Activated T-cell treated with anti-CD3 and anti-CD28 coated beads, Interleukin-2, amount 50 U/mL, for 72 hours (primary cell): ENCODE data around the gene FBXO2. TPM values are rescaled to one million over a fixed set of nuclear protein-coding genes. Genes with fewer than 3 reads are reported as not detected.

ENCODE experiments used
- ATAC-seq, 2 donors: fragments of 150-1000 bp; cut with Tn5 transposase; replicated peaks in 1 of 2; 2 replicates each; pipeline ENCODE4 v1.10.0; 2021; ENCODE audit warnings: moderate library complexity in 2 of 2, mild to moderate bottlenecking in 1 of 2
- DNase-seq, 2 donors: peaks; one replicate each; pipeline ENCODE4 v3.0.0; 2021 to 2022; ENCODE audit warnings: mixed read lengths in 1 of 2
- H3K27ac Mint-ChIP-seq: one replicate; pipeline ENCODE4 v1.8.0; 2022; ENCODE audit warnings: mild to moderate bottlenecking, moderate library complexity, mixed read lengths
- H3K27me3 Mint-ChIP-seq: one replicate; pipeline ENCODE4 v1.8.0; 2022; ENCODE audit warnings: low read depth, mixed read lengths
- H3K36me3 Mint-ChIP-seq, 2 donors: one replicate each; pipeline ENCODE4 v1.8.0; 2022; ENCODE audit warnings: mixed read lengths in 2 of 2, mild to moderate bottlenecking in 1 of 2; ENCODE audit not compliant: insufficient read depth in 2 of 2
- H3K4me1 Mint-ChIP-seq: one replicate; pipeline ENCODE4 v1.8.0; 2022; ENCODE audit warnings: low read depth, mixed read lengths
- H3K4me3 Mint-ChIP-seq, 2 donors: one replicate each; pipeline ENCODE4 v1.8.0; 2022; ENCODE audit warnings: mild to moderate bottlenecking in 2 of 2, mixed read lengths in 2 of 2, moderate library complexity in 2 of 2
- H3K9me3 Mint-ChIP-seq, 2 donors: one replicate each; pipeline ENCODE4 v1.8.0; 2022; ENCODE audit warnings: mixed read lengths in 2 of 2
- total RNA-seq, 2 donors: library from RNA; stranded (reverse); gene quantifications; one replicate each; pipeline ENCODE4 v1.2.3, GENCODE V29; 2022

Gene FBXO2
- total RNA-seq, 2 donors from 2014 or later: 1.9 to 3.9 TPM

- Mint-ChIP-seq H3K9me3 (no peaks in the 10 kb centered on the region), H3K27ac (no peak overlapping the region), H3K4me3 (no peak overlapping the region), H3K36me3 (no peaks in the 10 kb centered on the region), H3K4me1 (no peaks in the 10 kb centered on the region), H3K27me3 (no peaks in the 10 kb centered on the region)
- ATAC-seq (no peak), DNase-seq (no peak)
Observed at GRCh38 chr1:11602981-11603380, 51.2 kb downstream of the FBXO2 start.

DNA sequence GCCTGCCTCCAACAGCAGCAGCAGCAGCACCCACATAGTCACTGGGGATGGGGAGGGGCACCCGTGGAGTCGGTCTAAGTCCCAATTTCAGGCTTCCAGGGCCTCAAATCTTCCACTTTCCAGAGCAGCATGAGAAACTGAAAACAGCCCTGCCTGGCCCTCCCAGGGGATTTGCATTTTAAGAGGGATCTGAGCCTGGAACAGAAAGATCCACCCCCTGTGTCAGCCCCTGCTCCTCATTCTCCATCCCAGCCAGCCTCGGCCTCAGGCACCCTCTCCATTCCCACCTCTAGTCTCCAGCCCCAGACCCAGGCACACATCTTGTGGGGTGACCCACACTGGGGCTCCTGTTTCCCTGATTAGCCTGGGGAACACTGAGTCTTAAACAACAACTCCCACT lies 51.8 kb downstream of the FBXO2 start:
- no peaks in the 10 kb centered on the region for H3K9me3 Mint-ChIP-seq
- H3K4me3 Mint-ChIP-seq: no peak overlapping the region
- no peak for DNase-seq
- H3K4me1 Mint-ChIP-seq: no peaks in the 10 kb centered on the region
- H3K27me3 Mint-ChIP-seq: no peaks in the 10 kb centered on the region
- H3K27ac Mint-ChIP-seq: no peak overlapping the region
- no peak for ATAC-seq
- no peaks in the 10 kb centered on the region for H3K36me3 Mint-ChIP-seq

DNA sequence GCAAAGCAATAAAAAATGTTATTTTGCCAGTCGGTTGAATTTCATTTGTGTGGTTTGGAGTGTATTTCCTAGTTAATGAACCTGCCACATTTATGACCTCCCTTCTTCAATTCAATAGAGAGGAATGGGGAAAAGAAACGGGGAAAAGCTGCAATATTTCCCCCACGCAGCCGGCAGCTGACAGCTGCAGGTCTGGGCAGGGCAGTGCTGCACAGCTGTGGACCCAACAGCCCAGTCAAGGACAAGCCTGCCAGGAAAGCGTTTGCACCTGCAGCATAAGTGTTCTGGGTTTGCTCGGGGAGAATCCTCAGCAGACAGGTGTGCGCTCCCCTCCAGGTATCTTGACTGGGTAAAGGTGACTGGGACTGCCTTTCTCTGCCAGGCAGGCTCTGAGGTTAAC lies 53.4 kb downstream of the FBXO2 start:
- Mint-ChIP-seq H3K36me3 (no peaks in the 10 kb centered on the region), H3K27ac (no peak overlapping the region), H3K4me3 (no peak overlapping the region), H3K4me1 (no peaks in the 10 kb centered on the region), H3K27me3 (peaks cover 13% of the 10 kb centered on the region), H3K9me3 (no peaks in the 10 kb centered on the region)
- DNase-seq (no peak), ATAC-seq (no peak)

DNA sequence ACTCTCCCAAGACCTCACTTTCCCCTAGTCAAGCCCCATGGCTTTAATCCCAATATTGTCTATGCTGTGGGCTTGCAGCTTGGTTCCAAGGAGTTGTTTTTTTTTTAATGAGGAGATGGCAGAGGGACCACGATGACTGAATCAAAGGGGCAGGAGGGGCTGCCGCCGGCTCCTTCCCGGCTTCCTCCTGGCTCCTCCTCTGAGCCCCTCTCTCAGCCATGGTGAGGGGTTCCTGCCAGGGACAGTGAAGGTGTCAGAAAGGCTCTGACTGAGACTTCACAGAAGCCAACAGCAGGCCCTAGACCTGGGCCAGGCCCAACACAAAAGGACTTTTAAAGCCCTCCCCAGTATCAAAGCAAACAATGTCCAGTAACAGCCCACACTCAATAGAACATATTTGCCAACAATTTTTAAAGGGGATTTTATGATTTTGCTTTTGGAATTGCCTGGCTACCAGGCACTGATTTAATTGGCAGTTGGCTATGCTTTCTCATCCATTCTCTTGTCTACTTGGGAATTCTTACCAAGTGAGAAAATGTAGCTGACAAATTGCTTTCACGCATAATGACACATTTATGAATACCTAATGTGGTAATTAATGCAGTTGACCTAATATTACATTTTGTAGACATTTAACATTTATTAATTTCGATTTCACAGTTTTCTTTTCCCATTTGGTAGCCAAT lies 54.2 kb downstream of the FBXO2 start:
- ATAC-seq: no peak
- Mint-ChIP-seq H3K9me3 (no peaks in the 10 kb centered on the region), H3K27me3 (peaks cover 20% of the 10 kb centered on the region), H3K36me3 (no peaks in the 10 kb centered on the region), H3K4me1 (no peaks in the 10 kb centered on the region), H3K4me3 (no peak overlapping the region), H3K27ac (no peak overlapping the region)
- no peak for DNase-seq

GRCh38 chr1:11598461-11598860 lies 55.8 kb downstream of the FBXO2 start:
- H3K4me3 Mint-ChIP-seq: no peak overlapping the region
- no peaks in the 10 kb centered on the region for H3K9me3 Mint-ChIP-seq
- ATAC-seq (no peak), DNase-seq (no peak)
- H3K27ac Mint-ChIP-seq: no peak overlapping the region
- peaks cover 5% of the 10 kb centered on the region for H3K4me1 Mint-ChIP-seq
- no peaks in the 10 kb centered on the region for H3K36me3 Mint-ChIP-seq
- H3K27me3 Mint-ChIP-seq: peaks cover 28% of the 10 kb centered on the region

Other genes with a start within 250 kb of the FBXO2 start
- gene DISP3, start 175.3 kb downstream of the FBXO2 start, total RNA-seq: under 1 TPM; 0.42 to 0.46 TPM
- 10 to 100 TPM; 24.8 to 30.3 TPM for gene FBXO44, start 448 bp upstream of the FBXO2 start, total RNA-seq
- 10 to 100 TPM; 10.9 to 11.3 TPM for gene FBXO6, start 9.8 kb upstream of the FBXO2 start, total RNA-seq
- 10 to 100 TPM; 76.5 to 78.7 TPM for gene MAD2L2, start 26.7 kb upstream of the FBXO2 start, total RNA-seq
- under 1 TPM; 0.12 to 0.30 TPM for gene DRAXIN, start 37.3 kb upstream of the FBXO2 start, total RNA-seq
- 10 to 100 TPM; 12.6 to 13.4 TPM for gene AGTRAP, start 81.7 kb upstream of the FBXO2 start, total RNA-seq
- under 1 TPM in 1 of 2 donors, not detected in 1; 0.41 TPM for gene C1orf167, start 107.8 kb upstream of the FBXO2 start, total RNA-seq
- gene MTHFR, start 151.5 kb upstream of the FBXO2 start, total RNA-seq: 10 to 100 TPM; 16.0 to 18.7 TPM
- gene CLCN6, start 151.8 kb upstream of the FBXO2 start, total RNA-seq: 1 to 10 TPM; 8.2 to 9.3 TPM
- gene NPPA, start 193.4 kb upstream of the FBXO2 start, total RNA-seq: not detected
- not detected for gene NPPB, start 204.5 kb upstream of the FBXO2 start, total RNA-seq